ENCODE data around the gene CENPX. TPM values are rescaled to one million over a fixed set of nuclear protein-coding genes. Genes with fewer than 3 reads are reported as not detected.

The CENPX gene
- total and polyA plus RNA-seq, 2 of the 13 experiments (the other 11 are each of a cell fraction or from before 2014, with no cell fraction given): 92.7 to 170 TPM

DNA sequence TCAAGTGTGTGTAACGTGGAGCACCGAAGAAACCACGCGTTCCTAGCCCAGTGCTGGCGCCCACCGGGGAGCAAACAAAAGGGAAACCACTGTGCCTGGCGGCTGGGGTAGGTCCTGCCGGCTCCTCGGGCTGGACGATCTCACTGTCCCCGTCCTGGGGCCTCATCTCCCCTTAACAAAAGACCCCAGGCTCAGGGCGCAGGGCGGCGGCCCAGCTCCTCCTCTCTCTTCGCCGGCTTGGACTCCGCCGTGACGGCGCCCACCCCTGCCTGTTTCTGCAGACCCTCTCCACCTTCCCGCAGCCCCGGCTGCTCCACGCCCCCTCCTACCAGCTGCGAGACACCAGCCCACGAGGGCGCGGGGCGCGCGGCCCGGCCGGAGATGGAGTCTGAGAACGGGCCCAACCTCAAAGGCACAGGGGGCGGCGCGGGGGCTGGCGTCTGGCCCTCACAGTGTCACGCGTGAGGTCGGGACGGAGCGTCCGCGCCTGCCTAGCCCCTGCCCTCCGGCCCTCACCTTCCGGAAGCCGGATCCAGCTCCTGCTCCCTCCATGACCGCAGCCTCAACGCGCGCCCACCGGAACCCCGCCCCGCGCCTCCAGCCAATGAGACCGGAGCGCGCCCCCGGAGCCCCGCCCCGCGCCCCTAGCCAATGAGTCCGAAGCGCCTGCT lies at the start of gene CENPX (continued):
- TF ChIP-seq STAT5B (CRISPR knock-in tag; IDR thresholded peaks at IDR 0.05) (0 out of 2 replicates have a peak, but pooled peaks have one; percentile 42), IRF1 (CRISPR knock-in tag; IDR thresholded peaks at IDR 0.05; ENCODE audit: low read depth) (0 out of 2 replicates have a peak, but pooled peaks have one; percentile 81), ATRX (CRISPR knock-in tag; IDR thresholded peaks at IDR 0.05; ENCODE audit: borderline replicate concordance) (0 out of 2 replicates have a peak, but pooled peaks have one; percentile 22), ZBTB40 (IDR thresholded peaks at IDR 0.05) (no peak), ZBTB40 (CRISPR knock-in tag; IDR thresholded peaks at IDR 0.05) (peak; percentile 28; the same call in 1 of the 2 replicates), ZNF816 (CRISPR knock-in tag; IDR thresholded peaks at IDR 0.05; ENCODE audit: borderline replicate concordance) (no peak), ZNF883 (CRISPR knock-in tag; IDR thresholded peaks at IDR 0.05; ENCODE audit: not compliant biosample characterization) (peak; percentile 34), ZNF362 (CRISPR knock-in tag; IDR thresholded peaks at IDR 0.05; ENCODE audit: borderline replicate concordance) (peak; percentile 44; the same call in 1 of the 2 replicates), ZNF605 (CRISPR knock-in tag; IDR thresholded peaks at IDR 0.05) (peak; percentile 61; the same call in 1 of the 2 replicates), SMARCE1 (IDR thresholded peaks at IDR 0.05; ENCODE audit: borderline replicate concordance) (no peak), SNAPC2 (CRISPR knock-in tag; IDR thresholded peaks at IDR 0.05) (no peak), PHF21A (CRISPR knock-in tag; IDR thresholded peaks at IDR 0.05) (0 out of 2 replicates have a peak, but pooled peaks have one; percentile 13), ZNF232 (CRISPR knock-in tag; IDR thresholded peaks at IDR 0.05; ENCODE audit: borderline replicate concordance) (0 out of 2 replicates have a peak, but pooled peaks have one; percentile 61), MED13 (CRISPR knock-in tag; IDR thresholded peaks at IDR 0.05) (peak; percentile 49; the same call in 1 of the 2 replicates), DR1 (CRISPR knock-in tag; IDR thresholded peaks at IDR 0.05) (peak; percentile 36; the same call in 1 of the 2 replicates), ZNF34 (CRISPR knock-in tag; IDR thresholded peaks at IDR 0.05; ENCODE audit: borderline replicate concordance) (peak; percentile 73; the same call in 1 of the 2 replicates), ZNF543 (CRISPR knock-in tag; IDR thresholded peaks at IDR 0.05) (peak; percentile 90; the same call in 1 of the 2 replicates)
- TF ChIP-seq, protein P1, sequence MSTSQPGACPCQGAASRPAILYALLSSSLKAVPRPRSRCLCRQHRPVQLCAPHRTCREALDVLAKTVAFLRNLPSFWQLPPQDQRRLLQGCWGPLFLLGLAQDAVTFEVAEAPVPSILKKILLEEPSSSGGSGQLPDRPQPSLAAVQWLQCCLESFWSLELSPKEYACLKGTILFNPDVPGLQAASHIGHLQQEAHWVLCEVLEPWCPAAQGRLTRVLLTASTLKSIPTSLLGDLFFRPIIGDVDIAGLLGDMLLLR (CRISPR knock-in tag; IDR thresholded peaks at IDR 0.05): peak; percentile 90

Measured in HepG2 (cell line).